Measurements from ENCODE around the gene OR4N2. TPM values are rescaled to one million over a fixed set of nuclear protein-coding genes. Genes with fewer than 3 reads are reported as not detected.
"Not testable (repeated sequence)": the region's sequence is repeated elsewhere in the genome, so short reads cannot be mapped to it uniquely, and the experiment has no call there.

OR4N2 gene, protein sequence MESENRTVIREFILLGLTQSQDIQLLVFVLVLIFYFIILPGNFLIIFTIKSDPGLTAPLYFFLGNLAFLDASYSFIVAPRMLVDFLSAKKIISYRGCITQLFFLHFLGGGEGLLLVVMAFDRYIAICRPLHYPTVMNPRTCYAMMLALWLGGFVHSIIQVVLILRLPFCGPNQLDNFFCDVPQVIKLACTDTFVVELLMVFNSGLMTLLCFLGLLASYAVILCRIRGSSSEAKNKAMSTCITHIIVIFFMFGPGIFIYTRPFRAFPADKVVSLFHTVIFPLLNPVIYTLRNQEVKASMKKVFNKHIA
- total RNA-seq, result not detected

DNA sequence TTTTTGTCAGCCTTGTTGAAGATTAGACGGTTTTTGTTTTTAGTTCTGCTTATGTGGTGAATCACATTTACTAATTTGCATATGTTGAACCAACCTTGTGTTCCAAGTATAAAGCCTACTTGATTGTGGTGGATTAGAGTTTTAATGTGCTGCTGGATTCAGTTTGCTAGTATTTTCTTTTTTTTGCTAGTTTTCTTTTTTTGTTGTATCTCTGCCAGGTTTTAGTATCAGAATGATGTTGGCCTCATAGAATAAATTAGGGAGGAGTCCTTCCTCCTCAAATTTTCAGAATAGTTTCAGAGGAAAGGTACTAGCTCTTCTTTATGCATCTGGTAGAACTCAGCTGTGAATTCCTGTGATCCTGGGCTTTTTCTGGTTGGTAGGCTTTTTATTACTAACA is at the start of gene OR4N2:
Gene OR4N2 (plus strand): TSS at position 301 of the 400 bp plus-strand sequence. CDS start 23,679 bp downstream, outside the sequence.
- DNase-seq, result not testable (repeated sequence)

DNA sequence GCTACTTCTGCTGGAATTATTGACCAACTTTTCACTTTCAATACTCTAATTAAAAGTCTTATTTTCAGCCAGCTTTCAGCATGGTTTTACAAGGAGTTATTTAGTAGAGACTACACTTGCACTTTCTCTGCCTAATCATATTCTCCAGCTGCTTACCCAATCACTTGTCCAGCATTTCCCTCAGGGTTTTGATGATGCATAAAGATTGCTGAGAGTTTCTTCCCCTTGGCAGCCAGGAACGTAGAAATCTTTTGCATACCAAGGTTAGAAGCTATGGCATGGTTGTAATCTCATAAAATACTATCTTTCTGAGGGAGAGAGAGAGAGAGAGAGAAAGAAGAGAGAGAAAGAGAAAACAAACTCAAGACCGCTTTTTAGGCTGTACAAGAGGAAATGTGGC is 49.4 kb upstream of the OR4N2 start:
- DNase-seq, result no peak

DNA sequence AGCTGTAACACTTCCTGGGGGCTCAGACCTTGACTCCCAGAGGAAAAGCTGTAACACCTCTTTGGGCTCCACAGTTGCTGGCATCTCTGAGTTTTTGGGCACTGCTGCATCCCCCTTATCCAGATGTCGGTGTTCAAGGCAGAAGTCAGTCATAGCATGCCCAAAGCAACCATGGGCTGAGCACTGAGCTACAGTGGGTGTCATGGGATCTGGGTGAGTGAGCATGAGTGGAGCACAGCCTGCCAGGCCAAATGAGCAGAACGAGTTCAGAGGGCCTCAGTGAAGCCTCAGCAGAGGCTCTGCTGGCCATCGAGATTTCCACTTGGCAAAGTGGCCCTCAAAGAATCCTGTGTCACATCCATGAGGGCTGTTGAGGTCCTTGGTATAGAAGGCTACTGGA is 32.1 kb upstream of the OR4N2 start:
- DNase-seq, result not testable (repeated sequence)

DNA sequence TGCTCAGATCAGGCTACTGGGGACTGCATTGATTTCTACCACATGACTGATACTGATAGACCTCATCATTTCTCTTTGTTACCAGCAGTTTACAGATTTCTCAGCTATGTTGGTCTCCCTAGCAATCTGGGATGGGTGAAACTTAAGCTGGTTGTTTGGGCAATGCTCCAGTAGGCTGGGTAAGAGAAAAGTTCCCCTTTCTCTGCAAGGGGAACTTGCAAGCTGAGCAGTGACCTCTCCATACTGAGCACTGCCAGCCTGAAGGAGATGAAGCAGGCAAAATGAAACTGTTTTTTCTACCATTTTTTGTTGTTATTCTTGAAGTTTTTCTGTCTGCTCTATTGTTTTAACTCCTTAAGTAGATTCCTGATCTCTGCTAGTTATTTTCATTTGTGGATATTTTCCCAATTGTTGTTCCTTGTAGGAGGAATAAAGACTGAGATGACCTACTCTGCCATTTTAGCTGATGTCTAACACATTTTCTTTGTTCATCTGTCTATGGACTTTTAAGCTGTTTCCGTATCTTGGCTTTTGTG is 31.6 kb upstream of the OR4N2 start:
- no peak for DNase-seq

DNA sequence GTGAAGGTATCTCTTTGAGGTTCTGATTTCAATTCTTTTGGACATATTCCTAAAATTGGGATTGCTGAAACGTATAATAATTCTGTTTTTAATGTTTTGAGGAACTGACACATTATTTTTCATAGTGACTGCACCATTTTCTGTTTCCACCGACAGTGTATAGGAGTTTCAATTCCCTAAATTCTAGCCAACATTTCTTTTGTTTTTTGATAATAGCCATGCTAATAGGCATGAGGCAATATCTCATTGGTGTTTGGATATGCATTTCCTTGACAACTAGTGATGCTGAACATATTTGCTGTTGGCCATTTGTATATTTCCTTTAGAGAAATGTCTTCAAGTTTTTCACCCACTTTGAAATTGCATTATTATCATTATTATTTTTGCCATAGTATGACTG is 31.1 kb upstream of the OR4N2 start:
- DNase-seq, result not testable (repeated sequence)

DNA sequence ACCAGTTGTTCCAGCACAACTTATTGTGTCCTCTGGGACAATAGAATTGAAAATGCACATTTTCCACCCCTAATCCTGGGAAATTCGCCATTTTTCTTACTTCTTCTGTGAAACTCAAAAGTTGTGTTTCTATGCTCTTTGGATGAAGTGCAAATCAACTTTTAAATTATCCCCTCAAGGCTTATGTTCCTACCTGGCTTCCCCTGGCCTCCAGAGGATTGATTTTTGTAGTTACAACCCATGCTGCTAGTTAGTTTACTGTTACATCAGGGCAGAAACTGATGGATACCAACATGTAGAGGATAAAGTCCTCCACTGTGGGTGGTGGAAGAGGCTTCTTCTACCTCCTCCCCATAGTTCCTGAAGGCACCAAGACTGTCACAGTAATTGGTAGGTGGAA is 30.4 kb upstream of the OR4N2 start, which contains the start of gene OR4M1:
Gene OR4M1 (plus strand): TSS at position 301 of the 400 bp plus-strand sequence. CDS start 6,819 bp downstream, outside the sequence.
- DNase-seq, result not testable (repeated sequence)

DNA sequence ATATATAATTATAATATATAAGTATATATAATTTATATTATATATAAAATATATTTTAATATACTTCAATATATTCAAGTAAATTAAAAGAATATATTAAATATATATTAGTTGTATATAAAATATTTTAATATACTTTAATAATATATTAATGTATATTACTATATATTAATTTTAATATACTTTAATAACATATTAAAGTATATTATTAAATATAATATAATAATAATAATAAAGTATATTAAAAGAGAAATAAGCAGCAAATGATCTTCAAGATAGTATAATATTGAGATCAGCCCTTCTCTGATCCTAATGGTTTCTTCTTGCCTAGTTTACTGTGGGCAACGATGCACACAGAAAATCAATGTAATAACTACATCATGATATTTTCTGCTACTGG is 28.0 kb upstream of the OR4N2 start:
- no peak for DNase-seq

DNA sequence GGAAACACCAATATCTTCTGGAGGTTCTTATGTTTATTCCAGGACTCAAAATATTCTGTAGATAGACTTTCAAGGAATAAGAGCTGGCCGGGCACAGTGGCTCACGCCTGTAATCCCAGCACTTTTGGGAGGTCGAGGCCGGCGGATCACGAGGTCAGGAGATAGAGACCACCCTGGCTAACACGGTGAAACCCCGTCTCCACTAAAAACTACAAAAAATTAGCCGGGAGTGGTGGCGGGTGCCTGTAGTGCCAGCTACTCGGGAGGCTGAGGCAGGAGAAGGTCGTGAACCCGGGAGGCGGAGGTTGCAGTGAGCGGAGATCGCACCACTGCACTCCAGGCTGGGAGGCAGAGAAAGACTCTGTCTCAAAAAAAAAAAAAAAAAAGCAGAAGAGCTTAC is 17.7 kb upstream of the OR4N2 start:
- DNase-seq, result not testable (repeated sequence)

DNA sequence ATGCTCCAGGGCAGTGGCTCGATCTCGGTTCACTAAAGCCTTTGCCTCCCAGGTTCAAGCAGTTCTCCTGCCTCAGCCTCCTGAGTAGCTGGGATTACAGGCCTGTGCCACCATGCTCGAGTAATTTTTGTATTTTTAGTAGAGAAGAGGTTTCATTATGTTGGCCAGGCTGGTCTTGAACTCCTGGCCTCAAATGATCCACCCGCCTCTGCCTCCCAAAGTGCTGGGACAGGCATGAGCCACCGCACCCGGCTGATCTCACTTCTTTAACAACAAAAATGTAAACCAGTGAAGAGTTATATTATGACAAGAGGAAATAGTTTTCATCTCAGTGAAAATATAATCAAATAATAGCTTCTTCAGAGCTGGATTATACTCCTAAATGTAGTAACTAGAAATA is 16.3 kb upstream of the OR4N2 start:
- DNase-seq, result not testable (repeated sequence)

DNA sequence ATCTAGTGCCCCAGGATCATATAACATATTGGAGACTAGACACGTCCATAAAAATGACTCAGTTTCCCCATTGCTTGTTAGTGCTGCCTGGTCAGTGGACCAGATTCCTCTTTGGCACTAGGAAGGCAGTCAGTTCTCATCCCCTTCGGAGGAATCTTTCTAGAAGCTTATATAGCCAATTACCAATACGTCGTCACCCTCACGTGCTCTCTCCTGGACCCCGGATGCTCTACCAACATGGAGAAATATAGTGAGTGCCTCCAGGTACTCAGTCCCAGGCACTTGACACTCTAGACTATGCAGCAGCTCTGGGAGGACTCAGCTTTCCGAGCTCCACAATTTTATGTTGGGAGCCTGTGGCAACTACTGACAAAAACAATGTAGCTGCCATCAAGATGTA is 15.4 kb upstream of the OR4N2 start:
- DNase-seq, result not testable (repeated sequence)

DNA sequence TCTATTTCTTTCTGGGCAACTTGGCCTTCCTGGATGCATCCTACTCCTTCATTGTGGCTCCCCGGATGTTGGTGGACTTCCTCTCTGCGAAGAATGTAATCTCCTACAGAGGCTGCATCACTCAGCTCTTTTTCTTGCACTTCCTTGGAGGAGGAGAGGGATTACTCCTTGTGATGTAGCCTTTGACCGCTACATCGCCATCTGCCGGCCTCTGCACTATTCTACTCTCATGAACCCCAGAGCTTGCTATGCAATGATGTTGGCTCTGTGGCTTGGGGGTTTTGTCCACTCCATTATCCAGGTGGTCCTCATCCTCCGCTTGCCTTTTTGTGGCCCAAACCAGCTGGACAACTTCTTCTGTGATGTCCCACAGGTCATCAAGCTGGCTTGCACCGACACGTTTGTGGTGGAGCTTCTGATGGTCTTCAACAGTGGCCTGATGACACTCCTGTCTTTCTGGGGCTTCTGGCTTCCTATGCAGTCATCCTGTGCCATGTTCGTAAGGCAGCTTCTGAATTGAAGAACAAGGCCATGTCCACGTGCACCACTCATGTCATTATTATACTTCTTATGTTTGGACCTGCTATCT is 7.0 kb upstream of the OR4N2 start:
- not testable (repeated sequence) for DNase-seq

DNA sequence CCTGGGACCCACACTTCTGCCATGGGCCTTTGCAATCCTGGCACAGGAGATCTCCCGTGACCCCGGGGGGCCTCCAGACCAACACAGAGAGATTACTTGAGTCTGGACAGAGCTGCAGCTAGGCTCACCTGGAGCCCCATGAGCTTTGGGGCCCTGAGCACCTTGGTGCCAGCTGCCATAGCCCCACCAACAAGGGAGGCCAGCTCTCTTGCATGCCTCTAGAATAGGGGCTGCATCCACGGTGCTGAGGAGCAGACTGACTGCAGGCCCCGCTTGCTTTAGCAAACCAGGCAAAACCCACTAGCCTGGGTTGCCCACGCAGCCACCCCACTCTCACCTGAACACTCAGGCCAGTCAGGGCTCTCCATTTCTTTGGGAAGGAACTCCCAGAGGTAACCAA is 3.7 kb upstream of the OR4N2 start:
- no peak for DNase-seq

DNA sequence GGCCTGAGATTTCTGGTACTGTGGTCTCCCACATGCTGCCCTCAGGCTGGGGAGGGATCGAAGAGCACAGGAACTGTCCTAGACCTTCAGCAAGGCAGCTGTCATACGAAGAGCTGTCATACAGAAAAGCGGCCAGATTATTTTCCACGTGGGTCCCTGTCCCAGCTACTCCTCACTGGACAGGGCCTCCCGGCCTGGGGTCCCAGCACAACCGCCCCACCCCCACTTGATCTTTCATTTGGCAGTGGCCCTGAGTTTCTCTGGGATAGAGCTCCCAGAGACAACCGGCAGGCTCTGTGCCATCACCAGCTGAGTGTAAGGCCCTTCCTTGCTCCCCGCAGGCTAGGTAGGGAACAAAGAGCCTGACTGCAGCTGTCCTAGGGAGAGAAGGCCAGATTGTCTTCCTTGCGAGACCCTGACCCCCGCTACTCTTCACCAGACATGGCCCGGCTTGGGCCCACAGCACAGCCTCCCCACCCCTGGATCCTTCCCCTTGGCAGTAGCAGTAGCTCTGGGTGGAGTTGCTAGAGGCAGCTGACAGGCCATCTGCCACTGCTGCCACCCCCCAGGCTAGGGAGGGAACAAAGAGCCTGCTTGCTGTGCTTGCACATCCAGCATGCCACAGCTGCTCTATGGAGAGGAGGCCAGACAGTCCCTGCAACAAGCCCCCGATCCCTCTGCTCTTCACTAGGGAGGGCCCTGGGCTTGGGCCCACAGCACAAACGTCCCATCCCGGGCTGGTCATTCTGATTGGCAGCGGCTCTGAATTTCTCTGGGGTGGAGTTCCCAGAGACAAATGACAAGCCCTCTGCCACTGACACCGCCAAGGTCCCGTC is 3.1 kb upstream of the OR4N2 start:
- peak; percentile 79 for DNase-seq

DNA sequence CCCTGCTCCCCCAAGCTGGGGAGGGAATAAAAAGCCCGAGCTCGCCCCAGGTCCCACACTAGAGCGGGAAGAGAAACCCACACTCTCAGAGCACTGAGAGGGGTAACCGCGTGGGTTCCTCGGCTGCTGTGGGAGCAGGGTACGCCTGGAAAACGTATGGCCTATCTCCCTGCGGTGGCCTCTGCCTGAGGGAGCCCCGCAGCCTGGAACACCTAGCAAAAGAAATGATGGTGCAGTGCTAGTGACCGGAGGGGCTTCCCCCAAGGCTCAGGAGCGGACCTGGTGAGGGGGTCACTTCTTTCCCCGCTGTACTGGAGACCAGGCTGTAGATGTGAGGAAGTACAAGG is 2.5 kb upstream of the OR4N2 start:
- peak; percentile 28 for DNase-seq

DNA sequence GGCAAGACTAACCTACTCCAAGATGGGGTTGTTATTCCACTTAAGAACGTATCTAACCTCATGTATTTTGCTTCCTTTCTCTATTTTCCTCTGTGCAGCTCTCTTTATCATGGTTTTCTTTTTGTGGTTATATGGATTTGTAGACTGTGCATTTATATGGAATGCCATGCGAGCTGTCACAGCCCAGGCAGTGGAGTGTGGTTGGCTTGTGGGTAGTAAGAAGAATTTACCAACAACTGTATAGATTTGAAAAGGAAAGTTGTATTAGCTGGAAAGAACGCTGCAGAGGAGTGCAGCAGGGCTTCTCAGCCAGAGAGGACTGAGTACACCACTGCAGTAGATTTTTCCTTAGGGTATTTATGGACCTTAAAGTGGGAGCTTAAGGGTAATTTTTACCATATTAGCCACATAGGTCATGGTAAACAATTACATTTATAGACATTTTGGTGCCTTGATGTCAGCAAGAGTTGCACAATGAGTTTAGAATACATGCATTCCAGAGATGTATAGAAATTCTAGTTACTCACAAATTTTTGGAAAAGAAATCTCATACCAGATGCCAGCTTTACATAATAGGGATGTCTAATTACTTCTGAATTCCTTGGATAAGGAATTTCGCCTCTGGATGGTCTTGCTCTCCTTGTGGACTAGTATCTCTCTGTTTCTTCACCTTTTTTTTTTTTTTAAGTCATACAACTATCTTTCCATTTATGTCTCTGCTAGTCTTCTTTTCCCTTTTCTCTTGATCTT is 9.8 kb downstream of the OR4N2 start:
- not testable (repeated sequence) for DNase-seq

DNA sequence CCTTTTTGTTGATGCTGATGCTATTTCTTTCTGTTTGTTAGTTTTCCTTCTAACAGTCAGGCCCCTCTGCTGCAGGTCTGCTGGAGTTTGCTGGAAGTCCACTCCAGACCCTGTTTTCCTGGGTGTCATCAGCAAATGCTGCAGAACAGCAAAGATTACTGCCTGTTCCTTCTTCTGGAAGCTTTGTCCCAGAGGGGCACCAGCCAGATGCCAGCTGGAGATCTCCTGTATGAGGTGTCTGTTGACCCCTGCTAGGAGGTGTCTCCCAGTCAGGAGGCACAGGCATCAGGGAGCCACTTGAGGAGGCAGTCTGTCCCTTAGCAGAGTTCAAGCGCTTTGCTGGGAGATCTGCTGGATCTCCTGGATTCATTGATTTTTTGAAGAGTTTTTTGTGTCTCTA is 16.3 kb downstream of the OR4N2 start:
- not testable (repeated sequence) for DNase-seq

DNA sequence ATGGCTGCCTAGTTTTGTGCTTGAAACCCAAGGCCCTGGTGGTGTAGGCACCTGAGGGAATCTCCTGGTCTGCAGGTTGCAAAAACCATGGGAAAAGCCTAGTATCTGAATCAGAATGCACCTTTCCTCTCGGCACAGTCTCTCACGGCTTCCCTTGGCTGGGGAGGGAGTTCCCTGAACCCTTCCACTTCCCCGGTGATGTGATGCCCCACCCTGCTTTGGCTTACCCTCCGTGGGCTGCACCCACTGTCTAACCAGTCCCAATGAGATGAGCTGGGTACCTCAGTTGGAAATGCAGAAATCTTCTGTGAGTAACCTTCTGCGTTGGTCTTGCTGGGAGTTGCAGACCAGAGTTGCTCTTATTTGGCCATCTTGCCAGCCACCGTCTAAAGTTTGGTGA is 17.4 kb downstream of the OR4N2 start:
- DNase-seq, result not testable (repeated sequence)

DNA sequence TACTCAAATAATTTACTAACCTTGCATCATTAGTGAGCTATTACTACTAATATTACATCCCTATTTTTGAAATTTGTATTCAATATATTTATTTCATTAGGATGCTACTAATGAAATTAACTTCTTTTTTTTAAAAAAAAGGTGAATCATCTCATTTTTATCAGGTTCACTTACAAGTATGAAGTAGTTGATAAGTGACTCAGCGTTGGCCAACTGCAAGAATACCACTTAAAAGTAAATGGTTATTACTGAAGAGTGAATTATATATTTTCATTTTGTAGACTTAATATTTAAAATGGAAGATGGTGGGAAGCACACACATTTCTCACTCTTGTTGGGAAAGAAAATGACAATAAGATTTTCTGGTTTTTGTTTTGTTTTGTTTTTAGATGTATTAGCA is 19.6 kb downstream of the OR4N2 start:
- DNase-seq, result no peak

DNA sequence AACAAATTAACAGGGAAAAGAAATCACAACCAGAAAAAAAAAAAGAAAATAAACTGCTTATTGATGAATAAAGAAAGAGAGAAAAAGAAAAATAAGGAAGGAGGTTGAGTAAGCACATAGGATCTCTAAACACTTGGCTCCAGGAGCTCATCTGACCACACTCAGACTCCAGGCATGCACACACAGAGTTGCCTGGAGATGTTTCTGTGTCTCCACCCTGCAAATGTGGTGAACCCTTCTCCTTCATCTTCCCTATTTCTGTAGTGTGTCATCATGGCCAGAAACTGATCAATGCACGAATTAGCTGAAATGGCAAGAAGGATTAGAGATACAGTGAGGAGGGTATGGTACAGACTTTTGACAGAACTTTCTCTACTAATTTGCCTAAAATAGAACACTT is 20.2 kb downstream of the OR4N2 start:
- no peak for DNase-seq

DNA sequence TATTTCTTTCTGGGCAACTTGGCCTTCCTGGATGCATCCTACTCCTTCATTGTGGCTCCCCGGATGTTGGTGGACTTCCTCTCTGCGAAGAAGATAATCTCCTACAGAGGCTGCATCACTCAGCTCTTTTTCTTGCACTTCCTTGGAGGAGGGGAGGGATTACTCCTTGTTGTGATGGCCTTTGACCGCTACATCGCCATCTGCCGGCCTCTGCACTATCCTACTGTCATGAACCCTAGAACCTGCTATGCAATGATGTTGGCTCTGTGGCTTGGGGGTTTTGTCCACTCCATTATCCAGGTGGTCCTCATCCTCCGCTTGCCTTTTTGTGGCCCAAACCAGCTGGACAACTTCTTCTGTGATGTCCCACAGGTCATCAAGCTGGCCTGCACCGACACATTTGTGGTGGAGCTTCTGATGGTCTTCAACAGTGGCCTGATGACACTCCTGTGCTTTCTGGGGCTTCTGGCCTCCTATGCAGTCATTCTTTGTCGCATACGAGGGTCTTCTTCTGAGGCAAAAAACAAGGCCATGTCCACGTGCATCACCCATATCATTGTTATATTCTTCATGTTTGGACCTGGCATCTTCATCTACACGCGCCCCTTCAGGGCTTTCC is 24.2 kb downstream of the OR4N2 start:
- not testable (repeated sequence) for DNase-seq

DNA sequence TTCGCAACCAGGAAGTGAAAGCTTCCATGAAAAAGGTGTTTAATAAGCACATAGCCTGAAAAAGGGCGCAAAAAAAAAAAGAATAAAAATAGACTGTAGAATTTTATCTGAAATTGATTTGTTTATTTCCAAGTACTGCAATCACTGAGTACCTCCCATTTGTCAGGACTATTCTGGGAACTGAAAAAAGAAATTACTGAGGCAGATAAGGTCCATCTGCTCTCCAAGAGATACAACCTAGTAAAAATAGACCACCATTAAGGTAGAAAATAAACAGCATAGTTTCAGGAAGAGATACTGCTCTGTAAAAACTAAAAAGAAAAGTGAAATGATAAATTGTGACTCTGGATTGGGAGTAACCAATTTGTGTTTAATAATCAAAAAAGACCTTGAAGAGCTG is 24.7 kb downstream of the OR4N2 start:
- no peak for DNase-seq
